HL-60 (cell line): Measurements from ENCODE around the gene KIAA1549.

Experiments
- CTCF ChIP-seq: IDR thresholded peaks from one replicate; pipeline ENCODE4 v1.5.1; 2011; ENCODE audit warnings: low read length, control low read depth, inconsistent platforms; ENCODE audit not compliant: insufficient read depth
- GABPA ChIP-seq: IDR thresholded peaks from 2 replicates; pipeline ENCODE4 v1.6.1; 2012; ENCODE audit warnings: low read depth
- POLR2AphosphoS5 ChIP-seq: IDR thresholded peaks from 2 replicates; pipeline ENCODE4 v1.6.1; 2012; ENCODE audit warnings: low read depth
- REST ChIP-seq: IDR thresholded peaks from 2 replicates; pipeline ENCODE4 v1.6.1; 2012; ENCODE audit warnings: low read depth; ENCODE audit not compliant: insufficient replicate concordance

DNA sequence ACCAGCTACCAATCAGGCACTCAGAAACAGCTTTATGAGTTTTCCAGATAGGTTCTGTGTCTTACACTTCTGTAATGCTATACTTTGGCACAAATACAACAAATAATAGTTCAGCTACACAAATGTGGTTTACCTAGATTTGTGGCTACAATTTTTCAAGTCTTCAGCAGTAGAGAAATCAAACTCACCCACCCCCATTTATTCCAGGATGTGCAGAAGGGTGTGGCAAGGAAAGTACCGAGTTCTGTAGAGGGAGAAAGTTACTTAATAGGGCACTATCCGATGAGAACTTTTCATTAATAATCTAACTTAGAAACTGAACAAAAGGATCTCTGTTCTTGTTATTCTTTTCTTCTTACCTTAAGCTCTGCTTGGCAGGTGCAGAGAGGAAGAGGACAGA, 152.9 kb downstream of the KIAA1549 start:
- TF ChIP-seq POLR2AphosphoS5 (no peak), CTCF (no peak), REST (no peak), GABPA (no peak)
